CD4-positive, alpha-beta T cell (primary cell): ENCODE measurements around the gene CRYGS. TPM values are rescaled to one million over a fixed set of nuclear protein-coding genes. Genes with fewer than 3 reads are reported as not detected.

Experiments used
- ATAC-seq: fragments of 200-7000 bp; cut with Tn5 transposase; one replicate; pipeline ENCODE4 v1.10.0; 2022; ENCODE audit warnings: mild to moderate bottlenecking; ENCODE audit not compliant: poor library complexity
- CTCF ChIA-PET: fragments of 350-600 bp; sonication (Branson Sonifier 250); formaldehyde crosslinking; loops from one replicate; lab custom pipeline; 2021; ENCODE audit warnings: antibody characterized with exemption, inconsistent platforms; lab: Charles Lee
- POLR2A ChIA-PET: fragments of 350-600 bp; sonication (Branson Sonifier 250); formaldehyde crosslinking; loops from one replicate; lab custom pipeline; 2021; ENCODE audit warnings: antibody characterized with exemption, inconsistent platforms; lab: Charles Lee
- DNase-seq, 14 experiments: peaks; one replicate each; pipeline ENCODE4 v3.0.0-alpha.2; 2013 to 2020; ENCODE audit warnings: mixed read lengths in 2 of 14
- H3K27ac ChIP-seq, 2 donors: one replicate each; pipeline versions ENCODE4 v1.5.1 to v1.7.0; 2013; ENCODE audit warnings: low read length in 2 of 2, low read depth in 1 of 2, mild to moderate bottlenecking in 1 of 2
- H3K27me3 ChIP-seq, 2 experiments: 1 replicate in 1 of 2; 2 replicates in 1 of 2; pipeline versions ENCODE4 v1.6.1 to v1.7.0; 2013; ENCODE audit warnings: low read length in 2 of 2, control low read depth in 1 of 2, mild to moderate bottlenecking in 1 of 2, moderate library complexity in 1 of 2; ENCODE audit not compliant: insufficient read depth in 2 of 2, control insufficient read depth in 1 of 2
- H3K36me3 ChIP-seq: one replicate; pipeline ENCODE4 v1.6.1; 2013; ENCODE audit warnings: low read length, control low read depth; ENCODE audit not compliant: insufficient read depth
- H3K4me1 ChIP-seq: one replicate; pipeline ENCODE4 v1.6.1; 2013; ENCODE audit warnings: low read length, control low read depth; ENCODE audit not compliant: insufficient read depth
- H3K4me3 ChIP-seq: one replicate; pipeline ENCODE4 v1.5.1; 2013; ENCODE audit warnings: mild to moderate bottlenecking, low read length, moderate library complexity
- H3K9me3 ChIP-seq, 2 experiments: 1 replicate in 1 of 2; 2 replicates in 1 of 2; pipeline versions ENCODE4 v1.6.1 to v1.7.0; 2013; ENCODE audit warnings: low read length in 2 of 2, mild to moderate bottlenecking in 2 of 2, control low read depth in 1 of 2, moderate library complexity in 1 of 2; ENCODE audit not compliant: control insufficient read depth in 1 of 2, insufficient read depth in 1 of 2
- H3K27ac Mint-ChIP-seq: one replicate; pipeline ENCODE4 v1.8.0; 2020; ENCODE audit warnings: mixed read lengths
- H3K27me3 Mint-ChIP-seq: one replicate; pipeline ENCODE4 v1.8.0; 2021; ENCODE audit warnings: mixed read lengths
- H3K36me3 Mint-ChIP-seq: one replicate; pipeline ENCODE4 v1.8.0; 2021; ENCODE audit warnings: low read depth, mixed read lengths
- H3K4me1 Mint-ChIP-seq: one replicate; pipeline ENCODE4 v1.8.0; 2021; ENCODE audit warnings: low read depth, mixed read lengths
- H3K4me3 Mint-ChIP-seq: one replicate; pipeline ENCODE4 v1.8.0; 2020; ENCODE audit warnings: mild to moderate bottlenecking, mixed read lengths
- H3K9me3 Mint-ChIP-seq: one replicate; pipeline ENCODE4 v1.8.0; 2020; ENCODE audit warnings: mixed read lengths
- intact Hi-C, 2 experiments: fragments of 100-400 bp; cut with DNase I in 1 of 2; cut with micrococcal nuclease in 1 of 2; formaldehyde crosslinking; loops; one replicate each; pipeline versions ENCODE4 v1.15.1 to v1.9.0; 2023 to 2025; cut with DNase I, micrococcal nuclease
- total RNA-seq, 174 experiments: library from RNA in 2 of 174; stranded (reverse) in 2 of 174; gene quantifications; one replicate each; pipeline ENCODE4 v1.2.3 and lab custom pipeline; 2021 to 2026
- TF ChIP-seq, protein P1 (sequence below): fragments of 200-600 bp; IDR thresholded peaks from one replicate; pipeline ENCODE4 v1.8.0; 2022; ENCODE audit warnings: antibody characterized with exemption, mild to moderate bottlenecking

CRYGS gene
- total RNA-seq, 2 experiments from 2014 or later = 1.9 to 2.3 TPM

DNA sequence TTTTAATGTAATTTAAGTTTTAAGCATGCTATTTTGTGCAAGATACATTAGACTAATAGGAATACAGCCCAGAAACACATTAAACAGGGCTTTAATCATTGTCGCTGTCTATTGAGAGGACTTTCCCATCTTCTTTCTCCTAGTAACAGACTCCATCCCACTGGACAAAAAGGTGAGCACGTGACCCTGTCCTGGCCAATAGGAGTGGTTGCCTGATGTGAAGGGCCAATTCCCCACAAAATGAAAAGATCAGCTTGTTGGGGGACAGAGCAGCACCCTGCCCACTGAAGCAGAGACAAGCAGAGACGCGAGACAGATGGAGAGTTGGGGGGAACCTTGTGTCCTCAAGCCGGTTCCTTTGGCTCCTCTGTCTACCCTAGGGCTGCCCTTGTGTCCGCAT is 21.2 kb downstream of the CRYGS start:
- H3K4me1 ChIP-seq = peaks cover 35% of the 10 kb centered on the region
- Mint-ChIP-seq H3K27ac (no peak overlapping the region), H3K36me3 (no peaks in the 10 kb centered on the region), H3K27me3 (no peaks in the 10 kb centered on the region), H3K9me3 (no peaks in the 10 kb centered on the region), H3K4me1 (peaks cover 41% of the 10 kb centered on the region), H3K4me3 (no peak overlapping the region)
- intact Hi-C loops = no loop called here
- ChIA-PET CTCF (no interaction called here), POLR2A (no interaction called here)
- TF ChIP-seq, protein P1, sequence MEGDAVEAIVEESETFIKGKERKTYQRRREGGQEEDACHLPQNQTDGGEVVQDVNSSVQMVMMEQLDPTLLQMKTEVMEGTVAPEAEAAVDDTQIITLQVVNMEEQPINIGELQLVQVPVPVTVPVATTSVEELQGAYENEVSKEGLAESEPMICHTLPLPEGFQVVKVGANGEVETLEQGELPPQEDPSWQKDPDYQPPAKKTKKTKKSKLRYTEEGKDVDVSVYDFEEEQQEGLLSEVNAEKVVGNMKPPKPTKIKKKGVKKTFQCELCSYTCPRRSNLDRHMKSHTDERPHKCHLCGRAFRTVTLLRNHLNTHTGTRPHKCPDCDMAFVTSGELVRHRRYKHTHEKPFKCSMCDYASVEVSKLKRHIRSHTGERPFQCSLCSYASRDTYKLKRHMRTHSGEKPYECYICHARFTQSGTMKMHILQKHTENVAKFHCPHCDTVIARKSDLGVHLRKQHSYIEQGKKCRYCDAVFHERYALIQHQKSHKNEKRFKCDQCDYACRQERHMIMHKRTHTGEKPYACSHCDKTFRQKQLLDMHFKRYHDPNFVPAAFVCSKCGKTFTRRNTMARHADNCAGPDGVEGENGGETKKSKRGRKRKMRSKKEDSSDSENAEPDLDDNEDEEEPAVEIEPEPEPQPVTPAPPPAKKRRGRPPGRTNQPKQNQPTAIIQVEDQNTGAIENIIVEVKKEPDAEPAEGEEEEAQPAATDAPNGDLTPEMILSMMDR = no peak
- no peaks in the 10 kb centered on the region for H3K9me3 ChIP-seq
- H3K27ac ChIP-seq = no peak overlapping the region
- DNase-seq (no peak), ATAC-seq (no peak)
- no peaks in the 10 kb centered on the region for H3K36me3 ChIP-seq
- H3K27me3 ChIP-seq = no peaks in the 10 kb centered on the region
- no peak overlapping the region for H3K4me3 ChIP-seq

- Mint-ChIP-seq H3K4me1 (peaks cover 46% of the 10 kb centered on the region), H3K27ac (peak overlapping the region; percentile 56), H3K36me3 (no peaks in the 10 kb centered on the region), H3K4me3 (no peak overlapping the region), H3K9me3 (no peaks in the 10 kb centered on the region), H3K27me3 (no peaks in the 10 kb centered on the region)
- intact Hi-C loops = no loop called here
- no peaks in the 10 kb centered on the region for H3K36me3 ChIP-seq
- peaks cover 53% of the 10 kb centered on the region for H3K4me1 ChIP-seq
- ATAC-seq (no peak), DNase-seq (no peak)
- CTCF ChIA-PET = interaction anchor here (0.7 kb wide), 1 partner anchor 1141 kb away, joined by 4 read pairs; no protein-coding TSS in a partner anchor
- H3K27me3 ChIP-seq = no peaks in the 10 kb centered on the region
- H3K4me3 ChIP-seq = no peak overlapping the region
- H3K27ac ChIP-seq = no peak overlapping the region
- H3K9me3 ChIP-seq = no peaks in the 10 kb centered on the region
- POLR2A ChIA-PET = no interaction called here
- TF ChIP-seq, protein P1 = no peak
These were observed 23.0 kb downstream of the CRYGS start for GRCh38 chr3:186520957-186521842.

GRCh38 chr3:186520431-186520830 is 23.7 kb downstream of the CRYGS start:
- Histone ChIP-seq H3K36me3 (no peaks in the 10 kb centered on the region), H3K9me3 (no peaks in the 10 kb centered on the region), H3K27ac (no peak overlapping the region), H3K4me3 (no peak overlapping the region), H3K4me1 (peaks cover 61% of the 10 kb centered on the region), H3K27me3 (no peaks in the 10 kb centered on the region)
- POLR2A ChIA-PET = interaction anchor here (2.6 kb wide), 1 partner anchor 15 kb away, joined by 28 read pairs; no protein-coding TSS in a partner anchor
- no peaks in the 10 kb centered on the region for H3K27me3 Mint-ChIP-seq
- peaks cover 53% of the 10 kb centered on the region for H3K4me1 Mint-ChIP-seq
- DNase-seq = no peak
- no peak overlapping the region for H3K4me3 Mint-ChIP-seq
- TF ChIP-seq, protein P1 = no peak
- H3K36me3 Mint-ChIP-seq = no peaks in the 10 kb centered on the region
- intact Hi-C loops = no loop called here
- CTCF ChIA-PET = interaction anchor here (0.9 to 3.4 kb wide), 2 partner anchors 8 to 20 kb away, joined by 3 to 19 read pairs; no protein-coding TSS in a partner anchor
- H3K9me3 Mint-ChIP-seq = no peaks in the 10 kb centered on the region
- ATAC-seq = no peak
- peak overlapping the region; percentile 56 for H3K27ac Mint-ChIP-seq
